HG02885 (cell line): Measurements from ENCODE around the gene POLR2L.

ENCODE experiments used
- ATAC-seq: cut with Tn5 transposase; IDR thresholded peaks from one replicate; pipeline ENCODE4 v1.9.1; 2021; ENCODE audit warnings: mild to moderate bottlenecking; ENCODE audit not compliant: unreplicated experiment, poor library complexity

The POLR2L gene

DNA sequence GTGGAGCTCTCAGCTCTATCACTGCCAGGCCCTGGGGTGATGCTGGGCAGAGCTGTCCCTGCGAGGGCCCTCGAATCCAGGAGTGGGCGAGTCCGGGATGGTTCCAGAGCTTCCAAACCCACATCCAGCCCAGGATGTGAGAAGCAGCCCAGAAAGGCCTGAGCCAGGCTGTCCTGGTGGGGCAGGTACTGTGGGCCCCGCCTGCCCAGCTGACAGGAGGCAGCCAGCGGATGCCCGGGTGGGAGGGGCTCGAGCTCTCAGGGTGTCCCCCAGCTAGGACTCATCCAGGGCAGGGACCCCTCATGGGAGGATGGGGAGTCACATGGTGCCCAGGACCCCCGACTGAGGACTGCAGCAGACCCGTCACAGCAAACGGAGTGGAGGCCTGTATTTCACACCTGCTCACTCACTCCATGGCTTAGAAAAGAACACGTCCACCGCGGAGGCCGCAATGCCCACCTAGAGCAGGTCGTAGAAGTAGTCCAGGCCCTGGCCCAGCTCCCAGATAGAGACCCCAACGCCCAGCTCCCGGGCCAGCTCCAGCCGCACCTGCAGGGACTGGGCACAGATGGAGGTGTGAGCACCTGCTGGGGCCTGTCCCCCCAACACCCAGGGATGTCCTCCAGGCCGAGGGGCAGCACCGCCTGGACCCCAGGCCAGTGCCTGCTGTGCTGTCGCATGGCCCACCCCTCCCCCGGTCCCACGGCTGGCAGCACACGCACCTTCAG is 27.2 kb upstream of the POLR2L start:
- ATAC-seq, result no peak

DNA sequence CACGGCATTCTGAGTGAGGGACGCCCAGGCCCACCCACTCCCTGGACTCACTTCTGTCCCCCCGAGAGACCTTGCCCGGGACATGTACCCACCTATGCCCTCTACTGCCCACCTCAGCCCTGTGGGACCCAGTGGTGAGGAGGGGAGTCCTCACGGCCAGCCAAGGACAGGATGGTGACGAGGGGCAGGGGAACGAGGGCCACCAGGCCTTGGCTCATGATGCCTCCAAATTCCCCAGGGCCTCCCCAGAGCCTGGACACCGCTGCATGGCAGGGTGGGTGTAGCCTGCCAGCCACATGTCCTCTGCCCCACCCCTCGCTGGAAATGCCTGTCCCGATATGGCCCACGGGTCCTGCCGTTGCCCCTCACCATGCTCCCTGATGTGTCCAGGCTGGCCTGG is 26.5 kb upstream of the POLR2L start:
- ATAC-seq, result no peak

DNA sequence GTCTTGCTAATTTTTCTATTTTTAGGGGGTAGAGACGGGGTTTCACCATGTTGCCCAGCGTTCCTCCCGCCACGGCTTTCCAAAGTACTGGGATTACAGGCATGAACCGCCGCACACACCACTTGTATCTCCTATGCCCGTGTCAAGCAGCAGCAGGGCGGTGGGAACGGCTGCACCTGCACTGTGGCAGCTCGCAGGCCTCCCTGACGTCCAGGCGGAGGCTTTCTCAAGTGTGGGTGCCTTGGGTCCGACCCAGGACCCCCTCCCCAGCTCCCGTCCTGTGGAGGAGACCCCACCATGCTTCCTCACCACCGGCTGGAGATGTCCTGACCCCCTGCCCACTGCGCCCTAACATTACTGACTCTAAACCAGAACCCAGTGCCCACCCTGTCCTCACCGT is 26.1 kb upstream of the POLR2L start:
- no peak for ATAC-seq

DNA sequence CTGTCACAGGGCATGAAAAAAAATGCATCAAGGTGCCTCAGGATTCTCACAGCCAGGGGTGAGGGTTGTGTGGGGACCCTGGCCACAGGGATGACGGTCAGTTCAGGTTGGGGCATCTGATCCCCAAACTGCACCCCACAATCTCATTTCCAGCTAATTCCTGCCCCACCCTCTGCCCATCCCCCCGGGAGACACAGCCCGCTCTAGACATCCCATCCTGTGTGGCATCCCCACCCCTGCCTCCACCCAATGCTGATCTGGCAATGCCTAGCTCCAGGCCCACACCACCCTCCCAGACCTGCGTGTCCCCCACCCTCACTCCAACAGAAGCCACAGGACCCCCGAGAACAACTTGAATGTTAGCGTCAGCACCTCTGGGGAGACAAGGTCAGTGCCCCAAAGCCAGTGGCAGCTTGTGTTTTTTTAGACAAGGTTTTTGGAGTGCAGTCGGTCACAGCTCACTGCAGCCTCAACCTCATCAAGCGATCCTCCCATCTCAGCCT is 25.6 kb upstream of the POLR2L start:
- ATAC-seq, result no peak

DNA sequence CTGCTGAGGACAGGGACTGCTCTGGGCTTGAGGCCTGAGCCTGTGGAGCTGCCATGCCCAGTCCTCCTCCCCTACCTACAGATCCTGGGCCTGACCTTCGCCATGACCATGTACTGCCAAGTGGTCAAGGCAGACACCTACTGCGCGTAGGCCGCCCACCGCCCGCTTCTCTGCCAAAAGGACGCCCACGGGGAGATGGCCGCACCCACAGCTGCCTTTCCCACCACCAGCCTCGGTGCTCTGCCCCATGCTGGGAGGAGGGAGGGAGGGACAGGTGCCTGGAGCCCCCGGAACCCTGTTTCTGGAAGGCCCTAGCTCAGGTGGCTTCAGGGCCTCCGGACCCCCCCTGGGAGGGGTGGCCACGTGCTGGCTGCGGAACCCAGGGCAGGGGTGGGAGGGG is 24.2 kb upstream of the POLR2L start:
- ATAC-seq, result no peak

DNA sequence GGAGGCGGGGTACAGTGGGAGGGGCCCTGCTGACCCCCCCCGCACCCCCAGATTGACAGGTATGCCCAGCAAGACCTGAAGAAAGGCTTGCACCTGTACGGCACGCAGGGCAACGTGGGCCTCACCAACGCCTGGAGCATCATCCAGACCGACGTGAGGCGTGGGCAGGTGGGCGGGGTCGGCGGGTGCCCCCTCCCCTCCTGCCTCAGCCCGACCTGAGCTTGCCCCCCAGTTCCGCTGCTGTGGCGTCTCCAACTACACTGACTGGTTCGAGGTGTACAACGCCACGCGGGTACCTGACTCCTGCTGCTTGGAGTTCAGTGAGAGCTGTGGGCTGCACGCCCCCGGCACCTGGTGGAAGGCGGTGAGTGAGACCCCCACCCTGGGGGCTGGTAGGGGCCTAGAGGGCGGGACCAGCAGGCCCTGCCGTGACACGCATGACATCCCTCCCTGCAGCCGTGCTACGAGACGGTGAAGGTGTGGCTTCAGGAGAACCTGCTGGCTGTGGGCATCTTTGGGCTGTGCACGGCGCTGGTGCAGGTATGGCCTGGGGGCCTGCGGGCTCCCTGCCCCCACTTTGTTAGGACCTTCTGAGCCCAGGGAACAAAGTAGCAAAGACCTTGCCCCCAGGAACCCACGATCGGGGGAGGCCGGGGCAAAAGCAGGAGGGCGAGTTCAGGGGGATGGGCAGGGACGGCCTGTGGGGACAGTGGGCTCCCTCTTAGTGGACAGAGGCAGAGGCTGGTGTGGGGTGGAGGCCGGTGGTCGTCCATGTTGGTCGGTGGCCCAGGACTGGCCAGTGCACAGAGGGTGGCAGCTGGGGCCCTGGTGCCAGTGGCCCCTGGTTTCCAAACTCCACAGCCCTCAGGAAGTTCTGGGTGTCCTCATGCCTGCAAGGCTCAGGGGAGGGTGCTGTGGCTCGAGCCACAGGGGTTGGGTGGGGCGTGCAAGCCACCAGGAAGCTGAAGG is 23.4 kb upstream of the POLR2L start:
- ATAC-seq, result no peak

DNA sequence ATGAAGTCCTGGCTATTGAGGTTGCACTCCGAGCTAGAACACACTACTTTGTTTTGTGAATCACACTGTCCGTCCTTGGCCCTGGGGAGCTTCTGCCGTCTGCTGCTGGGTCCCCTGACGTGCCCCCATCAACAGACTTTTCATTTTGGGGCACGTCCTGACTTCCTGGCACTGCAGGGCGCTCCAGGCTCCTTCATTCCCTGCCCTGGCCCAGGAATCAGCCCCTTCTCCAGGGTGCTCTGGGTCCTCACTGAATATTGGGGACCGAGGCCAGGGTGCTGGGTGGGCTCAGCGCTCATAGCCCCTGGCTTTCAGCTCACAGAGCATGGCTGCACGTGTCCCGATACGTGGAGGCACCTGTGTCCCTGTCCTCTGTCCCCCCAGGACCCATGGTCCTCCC is 22.6 kb upstream of the POLR2L start:
- no peak for ATAC-seq

DNA sequence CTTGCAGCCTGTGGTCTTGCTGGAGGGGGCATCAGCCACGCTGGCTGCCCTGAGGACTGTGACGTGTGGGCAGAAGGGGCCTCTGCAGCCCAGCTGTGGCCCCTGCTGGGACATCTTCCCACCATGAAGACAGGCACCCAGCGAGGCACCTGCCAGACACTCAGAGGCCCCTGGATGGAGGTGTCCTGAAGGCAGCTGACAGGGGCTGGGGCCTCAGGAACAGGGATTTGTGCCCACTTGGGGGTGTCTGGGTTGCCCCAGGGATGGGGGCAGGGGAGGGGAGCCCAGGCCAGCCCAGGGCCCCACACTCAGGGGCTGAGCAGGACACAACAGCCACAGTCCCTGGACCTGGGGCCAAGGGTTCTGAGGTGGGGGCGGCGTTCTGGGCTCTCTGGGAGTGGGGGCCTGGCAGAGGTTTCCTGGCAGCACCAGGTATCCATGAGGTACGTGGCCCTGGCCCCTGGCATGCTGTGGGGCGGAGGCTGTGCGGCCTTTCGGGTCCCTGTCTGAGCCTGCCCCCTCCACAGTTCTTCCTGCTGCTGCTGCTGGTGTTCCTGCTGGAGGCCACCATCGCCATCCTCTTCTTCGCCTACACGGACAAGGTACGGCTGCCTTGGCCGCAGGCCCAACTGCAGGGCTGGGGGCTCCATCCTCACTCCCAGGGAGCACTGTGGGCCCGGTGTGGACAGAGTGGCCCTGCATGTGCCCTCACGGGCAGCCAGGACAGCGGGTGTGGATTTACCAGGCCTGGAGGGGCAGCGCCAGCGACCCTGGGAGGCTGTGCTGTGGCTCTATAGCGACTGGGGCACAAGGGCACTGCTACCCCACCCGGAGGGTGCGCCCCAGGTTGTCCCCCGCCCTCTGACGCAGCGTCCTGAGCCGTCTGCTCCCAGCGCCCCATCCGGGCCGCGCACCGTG is 21.8 kb upstream of the POLR2L start:
- ATAC-seq, result no peak

DNA sequence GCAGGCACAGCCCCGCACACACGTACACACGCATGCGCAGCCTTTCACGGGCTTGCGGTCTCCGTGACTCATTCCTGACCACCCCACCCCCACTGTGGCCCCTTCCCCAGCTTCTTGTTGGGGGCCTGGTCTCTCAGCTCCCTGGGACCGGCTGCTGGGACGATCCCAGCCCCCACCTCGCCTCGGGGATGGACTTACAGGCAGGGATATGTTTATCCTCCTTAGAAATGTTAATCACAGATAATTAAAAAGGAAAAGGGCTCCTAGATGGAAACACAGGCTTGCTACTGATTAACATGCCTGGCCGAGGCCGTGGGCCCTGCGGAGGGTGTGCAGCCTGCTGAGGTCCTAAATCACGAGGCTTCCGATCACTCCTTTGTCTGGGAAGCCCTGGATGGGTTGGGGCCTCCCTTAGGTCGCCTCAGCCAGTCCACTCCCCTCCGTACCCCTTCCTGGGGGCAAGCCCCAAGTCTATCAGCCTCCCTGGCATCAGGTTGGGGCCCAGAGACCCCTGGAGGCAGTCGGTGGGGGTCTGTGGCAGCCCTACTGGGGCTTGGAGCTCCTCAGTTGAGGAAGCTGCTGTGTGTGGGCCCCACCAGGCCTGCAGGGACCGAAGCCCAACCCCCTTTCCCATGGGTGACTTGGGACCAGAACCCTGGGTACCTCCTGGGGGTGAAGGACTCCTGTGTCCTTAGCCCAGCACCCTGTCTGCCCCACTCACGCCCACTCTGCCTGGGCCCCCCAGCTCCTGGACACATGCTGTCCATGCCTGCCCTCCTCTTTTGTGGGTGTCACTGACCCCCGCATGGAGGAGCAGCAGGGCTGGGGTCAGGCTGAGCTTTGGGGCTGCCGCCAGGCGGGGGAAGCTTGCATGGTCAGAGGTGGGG is 20.9 kb upstream of the POLR2L start:
- ATAC-seq, result no peak

DNA sequence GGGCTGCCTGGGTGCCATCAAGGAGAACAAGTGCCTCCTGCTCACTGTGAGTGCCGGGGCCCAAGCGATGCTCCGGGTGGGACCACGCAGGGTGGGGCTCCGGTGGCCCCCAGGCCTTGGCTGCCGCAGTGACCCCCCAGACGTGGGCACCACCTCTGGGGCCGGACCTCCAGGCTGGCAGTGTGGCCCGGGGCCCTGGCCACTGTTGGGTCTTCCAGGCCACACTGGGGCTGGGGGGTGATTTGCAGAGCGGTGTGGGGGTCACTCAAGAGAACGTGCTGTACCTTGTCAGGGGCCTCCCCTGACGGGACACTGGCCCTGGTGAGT is 20.3 kb upstream of the POLR2L start:
- ATAC-seq, result no peak

DNA sequence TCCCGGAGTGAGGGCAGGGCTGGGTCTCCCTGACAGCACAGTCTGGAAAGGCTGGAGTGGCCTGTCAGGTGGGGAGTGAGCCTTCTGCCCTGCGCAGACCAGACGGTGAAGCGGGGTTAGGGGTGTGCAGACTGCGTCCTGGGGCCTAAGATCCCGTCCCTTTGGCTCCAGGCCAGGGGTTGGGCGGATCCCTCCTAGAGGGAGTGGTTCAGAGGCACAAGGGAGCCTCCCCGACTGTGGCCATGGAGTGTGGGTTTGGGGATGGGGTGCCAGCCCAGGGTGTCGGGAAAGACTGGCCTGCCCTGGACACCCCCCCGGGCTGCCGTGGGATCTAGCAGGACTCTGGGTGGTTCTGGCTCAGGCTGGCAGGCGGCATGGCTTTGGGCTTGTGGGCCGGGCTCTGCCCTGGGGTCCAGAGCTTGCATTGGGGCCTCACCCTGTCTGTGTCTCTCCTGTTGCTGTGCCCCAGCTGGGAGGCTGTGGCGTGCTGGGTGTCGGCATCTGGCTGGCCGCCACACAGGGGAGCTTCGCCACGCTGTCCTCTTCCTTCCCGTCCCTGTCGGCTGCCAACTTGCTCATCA is 19.8 kb upstream of the POLR2L start:
- ATAC-seq, result no peak

DNA sequence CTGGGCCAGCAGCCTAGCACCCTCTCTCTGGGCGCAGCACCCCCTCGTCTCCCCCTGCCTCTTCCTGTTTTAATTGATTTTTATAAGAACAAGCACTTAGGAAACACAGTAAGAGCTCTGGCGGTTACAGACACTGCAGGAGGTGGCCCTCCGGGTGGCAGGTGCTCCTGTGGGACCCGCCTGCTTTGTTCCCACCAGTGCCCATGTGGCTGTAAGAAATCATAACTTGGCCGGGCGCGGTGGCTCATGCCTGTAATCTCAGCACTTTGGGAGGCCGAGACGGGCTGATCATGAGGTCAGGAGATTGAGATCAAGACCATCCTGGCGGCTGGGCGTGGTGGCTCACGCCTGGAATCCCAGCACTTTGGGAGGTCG is 18.8 kb upstream of the POLR2L start:
- no peak for ATAC-seq

DNA sequence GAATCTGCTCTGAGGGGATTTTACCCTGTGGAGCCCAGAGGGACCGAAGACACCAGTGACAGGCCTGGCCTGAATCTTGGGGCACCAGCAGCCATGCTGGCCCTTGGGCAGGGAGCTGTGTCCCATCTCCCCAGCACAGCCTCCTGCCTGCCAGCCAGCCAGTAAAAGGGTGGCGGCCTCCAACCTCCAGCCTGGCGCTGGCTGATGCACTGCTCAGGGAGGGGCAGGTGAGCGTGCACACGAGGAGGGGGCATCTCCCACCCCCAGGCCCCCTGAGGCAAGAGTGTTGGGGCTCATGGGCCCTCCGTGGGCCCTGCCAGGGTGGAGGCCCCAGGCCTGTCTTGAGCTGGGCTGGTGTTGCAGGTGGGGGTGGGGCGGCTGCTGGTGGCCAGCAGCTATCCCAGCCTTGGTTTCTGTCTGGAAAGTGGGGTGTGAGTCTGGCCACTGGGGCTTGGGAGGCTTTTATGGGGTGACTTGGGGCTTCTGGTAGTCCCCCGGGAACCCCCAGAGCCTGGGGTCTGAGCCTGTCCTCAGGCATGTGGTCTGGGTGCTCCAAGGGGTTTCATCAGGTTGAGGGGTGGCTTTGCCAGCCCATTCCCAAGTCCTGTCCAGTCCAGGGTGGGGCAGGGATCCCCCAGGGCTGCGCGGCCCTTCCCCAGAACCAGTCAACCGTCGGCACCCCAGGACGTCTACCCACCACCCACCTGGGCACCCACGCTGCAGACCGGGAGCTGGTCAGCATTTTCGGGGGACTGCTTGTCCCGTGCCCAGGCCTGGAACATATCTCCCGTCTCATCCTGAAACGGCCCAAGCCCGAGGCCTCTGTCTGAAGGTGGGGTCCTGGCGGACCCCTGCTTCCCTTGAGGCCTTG is 18.1 kb upstream of the POLR2L start:
- ATAC-seq, result no peak

DNA sequence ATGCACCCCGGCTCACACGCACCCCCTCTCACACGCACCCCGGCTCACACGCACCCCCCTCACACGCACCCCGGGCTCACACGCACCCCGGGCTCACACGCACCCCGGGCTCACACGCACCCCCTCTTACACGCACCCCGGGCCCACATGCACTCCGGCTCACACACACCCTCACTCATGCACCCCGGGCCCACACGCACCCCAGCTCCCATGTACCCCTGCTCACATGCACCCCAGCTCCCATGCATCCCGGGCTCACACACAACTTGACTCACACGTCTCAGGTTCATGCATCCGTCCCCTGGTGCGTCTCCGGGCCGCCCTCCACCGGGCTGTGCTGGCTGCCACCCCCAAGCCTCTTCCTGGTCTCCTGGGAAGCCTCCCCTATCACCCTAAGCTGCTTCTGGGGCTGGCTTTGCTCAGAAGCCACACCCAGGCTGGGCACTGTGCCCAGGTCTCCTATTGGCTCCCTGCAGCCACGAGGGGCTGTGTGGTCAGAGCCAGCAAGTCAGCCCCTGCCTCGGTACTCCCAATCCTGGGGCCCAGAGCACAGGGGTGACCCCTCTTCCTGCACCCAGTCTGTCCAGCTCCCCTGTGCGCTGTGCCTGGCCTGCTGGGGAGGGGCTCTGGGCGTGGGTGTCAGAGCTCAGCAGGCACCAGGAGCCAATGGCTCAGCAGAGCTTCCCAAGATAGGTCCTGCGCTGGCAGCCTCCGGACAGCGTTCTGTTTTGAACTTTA is 17.2 kb upstream of the POLR2L start:
- ATAC-seq, result no peak

DNA sequence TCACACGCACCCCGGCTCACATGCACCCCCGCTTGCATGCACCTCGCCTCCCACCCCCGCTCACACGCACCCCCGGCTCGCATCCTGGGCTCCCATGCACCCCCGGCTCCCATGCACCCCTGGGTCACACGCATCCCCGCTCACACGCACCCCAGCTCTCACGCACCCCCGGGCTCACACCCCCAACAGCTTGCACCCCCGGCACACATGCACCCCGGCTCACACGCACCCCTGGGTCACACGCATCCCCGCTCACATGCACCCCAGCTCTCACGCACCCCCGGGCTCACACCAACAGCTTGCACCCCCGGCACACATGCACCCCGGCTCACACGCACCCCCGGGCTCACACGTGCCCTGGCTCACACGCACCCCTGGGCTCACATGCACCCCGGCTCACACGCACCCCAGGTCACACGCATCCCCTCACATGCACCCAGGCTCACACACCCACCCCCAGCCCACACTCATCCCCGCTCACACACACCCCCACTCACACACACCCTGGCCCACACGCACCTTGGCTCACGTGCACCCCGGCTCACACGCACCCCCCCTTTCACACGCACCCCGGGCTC is 16.5 kb upstream of the POLR2L start:
- no peak for ATAC-seq

DNA sequence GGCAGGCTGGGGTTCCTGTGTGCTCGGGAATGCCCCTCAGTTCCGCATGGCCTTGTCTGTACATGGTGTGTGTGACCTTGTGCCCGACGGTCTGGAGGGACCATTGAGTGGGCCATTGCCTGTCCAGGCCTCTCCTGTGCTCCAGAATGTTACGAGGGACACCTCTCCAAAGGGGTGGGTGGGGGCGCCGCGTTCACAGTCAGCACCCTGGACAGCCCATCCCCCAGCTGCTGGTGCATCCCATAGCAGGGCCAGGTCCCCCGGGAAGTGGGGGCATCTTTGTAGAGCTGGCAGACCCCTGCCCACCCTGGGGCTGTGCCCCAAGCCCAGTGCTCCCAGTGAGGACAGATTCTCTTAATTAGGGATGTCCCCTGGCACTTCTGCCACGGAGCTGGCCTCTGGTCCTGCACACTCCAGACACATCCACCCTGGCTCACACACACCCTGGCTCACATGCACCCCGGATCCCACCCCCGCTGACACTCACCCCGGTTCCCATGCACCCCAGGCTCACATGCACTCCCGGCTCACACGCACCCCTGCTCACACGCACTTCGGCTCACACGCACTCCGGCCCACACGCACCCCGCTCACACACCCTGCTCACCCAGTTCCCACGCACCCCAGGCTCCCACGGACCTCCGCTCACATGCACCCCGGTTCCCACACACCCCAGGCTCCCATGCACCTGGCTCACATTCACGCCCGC is 15.9 kb upstream of the POLR2L start:
- ATAC-seq, result no peak

DNA sequence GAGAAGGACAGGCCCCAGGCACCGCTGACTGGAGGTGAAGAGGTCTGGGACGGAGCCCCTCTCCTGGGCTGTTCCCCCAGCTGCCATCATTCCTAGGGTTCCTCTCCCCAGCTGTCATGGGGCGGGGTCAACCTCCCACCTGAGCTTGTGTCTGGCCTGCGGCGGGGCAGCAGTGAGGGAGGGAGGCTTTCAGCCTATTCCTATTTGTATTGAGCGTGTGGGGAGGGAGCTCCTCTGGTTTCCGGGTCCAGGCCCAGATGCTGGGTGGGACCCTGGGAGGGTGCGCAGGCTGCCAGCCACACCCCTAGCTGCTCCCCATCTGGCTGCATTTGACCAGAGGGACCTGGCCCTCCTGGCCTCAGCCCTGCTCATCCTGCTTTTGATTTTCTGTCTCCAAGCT is 14.1 kb upstream of the POLR2L start:
- ATAC-seq, result no peak
